Activated T-cell treated with anti-CD3 and anti-CD28 coated beads, Interleukin-2, amount 50 U/mL, for 48 hours (primary cell): ENCODE data around the gene SF3A2.

ENCODE experiments used
- DNase-seq, 2 experiments: peaks; one replicate each; pipeline ENCODE4 v3.0.0-alpha.2; 2020

Gene SF3A2

DNA sequence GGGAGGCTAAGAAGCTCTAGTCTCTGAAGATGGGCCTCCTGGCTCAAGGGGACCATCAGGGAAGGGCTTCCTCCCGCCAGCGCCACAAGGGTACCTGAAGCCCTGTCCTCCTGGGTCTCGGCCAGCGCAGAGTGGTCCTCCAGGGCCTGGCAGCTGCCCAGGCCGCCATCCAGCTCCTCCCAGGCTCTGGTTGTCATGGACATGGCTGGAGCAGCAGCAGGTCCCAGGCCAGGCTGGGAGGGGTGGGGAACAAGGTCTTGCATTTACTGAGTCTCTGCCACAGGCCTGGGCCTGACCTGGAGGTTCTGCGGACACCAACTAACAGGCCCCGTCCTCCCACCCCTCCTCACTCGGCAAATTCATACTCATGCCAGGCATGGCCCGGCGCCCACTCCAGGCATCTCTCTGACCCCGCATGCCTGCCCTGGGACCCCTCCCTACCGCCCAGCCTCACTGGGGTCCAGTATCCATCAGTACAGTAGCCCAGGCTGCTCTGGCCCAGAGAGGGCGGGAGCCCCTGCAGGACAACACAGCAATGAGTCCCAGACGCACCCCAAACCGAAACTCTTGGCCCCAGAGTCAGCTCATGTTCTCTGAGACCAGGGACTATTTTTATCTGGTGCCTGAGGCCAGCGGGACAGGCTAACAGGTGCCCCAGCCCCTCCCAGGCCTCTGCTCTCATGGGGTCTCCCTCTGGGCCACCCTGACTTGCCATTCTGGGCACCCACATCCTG is 18.7 kb downstream of the SF3A2 start:
- no peak for DNase-seq

DNA sequence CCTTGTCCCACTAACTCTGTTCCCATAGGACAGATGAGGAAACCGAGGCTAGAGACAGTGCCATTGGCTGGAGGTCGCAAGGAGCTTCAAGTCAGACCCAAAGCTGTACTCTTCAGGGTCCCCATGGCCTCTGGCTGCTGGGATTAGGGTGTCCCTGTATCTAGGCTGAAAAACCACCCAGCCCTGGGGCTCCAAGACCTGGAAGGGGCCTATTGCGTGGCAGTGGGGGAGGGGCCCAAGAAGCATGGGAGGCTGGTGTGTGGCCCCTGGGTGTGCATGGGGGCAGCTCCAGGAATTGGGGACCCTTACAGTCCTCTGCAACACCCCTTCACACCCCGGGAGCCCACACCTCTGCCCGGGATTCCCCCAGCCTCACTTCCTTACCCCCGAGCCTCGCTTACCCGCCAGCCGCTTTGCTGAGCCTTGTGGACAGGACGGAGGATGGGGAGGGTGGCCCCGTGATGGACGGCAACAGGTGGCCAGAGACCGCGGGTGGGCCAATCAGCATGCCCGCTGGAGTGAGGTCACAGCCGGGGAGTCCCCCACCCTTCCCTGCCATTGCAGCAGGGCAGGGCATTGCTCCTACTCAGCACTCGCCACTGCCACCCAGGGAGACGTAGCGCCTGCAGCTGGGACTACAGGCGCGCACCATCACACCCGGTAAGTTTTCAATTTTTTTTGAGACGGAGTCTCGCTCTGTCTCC is 19.5 kb downstream of the SF3A2 start, which contains the start of gene JSRP1:
Gene JSRP1, minus strand, starts transcription at position 436 of the 704 bp plus-strand sequence. CDS start 1,103 bp downstream, outside the sequence.
- no peak for DNase-seq

DNA sequence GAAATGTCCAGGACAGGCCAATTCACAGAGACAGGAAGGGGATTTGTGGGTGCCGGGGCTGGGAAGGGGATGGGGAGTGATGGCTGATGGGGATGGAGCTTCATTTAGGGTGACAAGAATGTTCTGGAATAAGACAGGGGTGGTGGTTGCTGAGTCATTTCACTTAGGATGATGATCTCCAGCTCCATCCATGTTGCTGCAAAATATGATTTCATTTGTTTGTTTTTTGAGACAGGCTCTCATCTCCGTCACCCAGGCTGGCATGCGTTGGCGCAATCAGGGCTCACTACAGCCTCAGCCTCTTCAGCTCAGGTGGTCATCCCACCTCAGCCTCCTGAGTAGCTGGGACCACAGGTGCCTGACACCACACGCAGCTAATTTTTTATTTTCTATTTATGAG is 22.7 kb downstream of the SF3A2 start:
- DNase-seq, result no peak

DNA sequence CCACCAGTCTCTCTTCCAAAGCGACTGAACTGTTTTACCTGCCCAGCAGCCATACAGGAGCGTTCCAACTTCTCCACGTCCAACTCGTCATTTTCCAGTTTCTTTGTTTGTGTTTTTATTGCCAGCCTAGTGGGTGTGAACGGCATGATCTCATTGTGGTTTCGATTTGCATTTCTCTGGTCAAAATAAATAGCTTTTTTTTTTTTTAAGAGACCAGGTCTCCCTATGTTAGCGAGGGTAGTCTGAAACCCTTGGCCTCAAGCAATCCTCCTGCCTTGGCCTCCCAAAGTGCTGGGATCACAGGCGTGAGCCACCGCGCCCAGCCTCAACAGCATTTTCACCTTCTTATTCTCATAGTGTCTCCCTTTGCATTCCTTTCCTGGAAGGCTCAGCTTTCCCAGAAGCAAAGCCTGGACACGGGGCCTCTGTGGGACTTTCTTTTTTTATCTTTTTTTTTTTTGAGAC is 23.7 kb downstream of the SF3A2 start:
- DNase-seq, result no peak

GRCh38 chr19:2261438-2262172 is 25.0 kb downstream of the SF3A2 start:
- peak; percentile 77 to 79 for DNase-seq

DNA sequence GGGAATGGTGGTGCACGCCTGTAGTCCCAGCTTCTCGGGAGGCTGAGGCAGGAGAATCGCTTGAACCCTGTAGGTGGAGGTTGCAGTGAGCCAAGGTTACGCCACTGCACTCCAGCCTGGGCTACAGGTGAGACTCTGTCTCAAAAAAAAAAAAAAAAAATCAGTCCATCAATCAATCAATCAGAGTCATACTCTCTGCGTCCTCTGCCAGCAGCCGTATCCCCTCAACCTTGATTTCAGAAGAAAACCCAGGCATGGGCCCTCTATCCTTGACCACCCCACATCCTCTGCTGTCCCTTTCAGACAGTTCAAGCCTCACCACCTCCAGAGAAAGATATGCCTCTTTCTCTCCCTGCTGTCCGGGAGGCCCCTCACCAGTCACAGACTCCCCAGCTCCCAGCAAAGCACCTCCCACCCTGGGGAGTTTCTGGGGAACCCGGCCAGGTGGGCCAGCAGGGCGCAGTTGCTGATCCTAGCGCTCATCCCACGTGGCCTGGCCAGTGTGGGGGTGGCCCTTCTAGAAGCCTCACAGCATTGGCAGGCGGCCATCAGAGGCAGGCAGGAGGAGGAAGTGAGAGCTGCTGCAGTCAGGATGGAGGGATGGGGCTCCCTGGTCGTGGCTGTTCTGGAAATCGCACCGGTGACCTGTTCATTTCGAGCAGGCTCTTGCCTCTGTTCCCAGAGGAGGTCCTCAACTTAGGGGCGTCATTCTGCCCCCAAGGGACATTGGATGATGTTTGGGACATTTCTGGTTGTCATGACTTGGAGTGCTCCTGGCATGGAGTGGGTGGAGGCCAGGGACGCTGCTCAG is 29.8 kb downstream of the SF3A2 start:
- DNase-seq, result no peak

GRCh38 chr19:2268480-2268830 is 31.8 kb downstream of the SF3A2 start:
- DNase-seq, result no peak

GRCh38 chr19:2268861-2269243 is 32.2 kb downstream of the SF3A2 start:
- no peak for DNase-seq

GRCh38 chr19:2269244-2270156 is 32.9 kb downstream of the SF3A2 start:
- peak; percentile 99 to 100 for DNase-seq

GRCh38 chr19:2270157-2270422 is 33.5 kb downstream of the SF3A2 start:
- DNase-seq, result peak in 1 of 2 experiments; percentile 45

DNA sequence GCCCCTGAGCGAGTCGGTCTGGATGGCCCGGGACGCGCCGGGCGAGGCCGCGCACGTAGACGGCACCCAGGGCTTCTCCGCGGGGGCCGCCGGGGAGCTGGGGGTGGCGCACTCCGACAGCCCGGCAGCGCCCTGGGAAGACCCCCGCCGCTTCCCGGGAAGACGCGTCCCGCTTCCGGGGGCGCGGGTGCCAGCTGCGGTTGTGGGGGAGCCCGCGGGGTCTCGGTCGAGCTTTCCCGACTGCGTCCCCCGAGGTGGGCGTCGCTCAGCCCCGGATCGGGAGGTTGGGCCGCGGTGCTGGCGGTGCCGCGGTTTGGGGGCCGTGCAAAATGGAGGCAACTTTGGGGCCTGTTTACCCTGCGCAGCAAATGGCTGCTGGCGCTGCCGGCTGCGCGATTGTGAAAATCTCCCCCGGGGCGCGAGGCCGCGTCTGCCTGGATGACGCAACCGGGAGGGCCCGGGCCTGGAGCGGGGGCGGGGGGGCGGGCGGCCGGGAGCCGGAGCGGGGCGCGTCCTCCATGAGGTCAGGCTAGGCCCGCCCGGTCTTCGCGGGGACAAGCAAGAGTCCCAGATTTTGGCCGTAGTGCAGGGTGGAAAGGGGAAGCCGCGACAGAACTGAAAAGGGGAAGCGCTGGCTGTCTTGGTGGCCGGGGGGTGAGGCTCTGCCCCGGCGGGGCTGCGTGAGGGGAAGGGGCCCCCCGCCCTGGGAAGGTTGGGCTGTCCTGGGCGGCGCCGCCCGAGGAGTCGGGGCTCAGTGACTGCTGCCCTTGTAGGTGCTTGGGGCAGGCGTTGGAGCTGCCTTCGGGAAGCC is 34.0 kb downstream of the SF3A2 start:
- peak; percentile 69 to 80 for DNase-seq

DNA sequence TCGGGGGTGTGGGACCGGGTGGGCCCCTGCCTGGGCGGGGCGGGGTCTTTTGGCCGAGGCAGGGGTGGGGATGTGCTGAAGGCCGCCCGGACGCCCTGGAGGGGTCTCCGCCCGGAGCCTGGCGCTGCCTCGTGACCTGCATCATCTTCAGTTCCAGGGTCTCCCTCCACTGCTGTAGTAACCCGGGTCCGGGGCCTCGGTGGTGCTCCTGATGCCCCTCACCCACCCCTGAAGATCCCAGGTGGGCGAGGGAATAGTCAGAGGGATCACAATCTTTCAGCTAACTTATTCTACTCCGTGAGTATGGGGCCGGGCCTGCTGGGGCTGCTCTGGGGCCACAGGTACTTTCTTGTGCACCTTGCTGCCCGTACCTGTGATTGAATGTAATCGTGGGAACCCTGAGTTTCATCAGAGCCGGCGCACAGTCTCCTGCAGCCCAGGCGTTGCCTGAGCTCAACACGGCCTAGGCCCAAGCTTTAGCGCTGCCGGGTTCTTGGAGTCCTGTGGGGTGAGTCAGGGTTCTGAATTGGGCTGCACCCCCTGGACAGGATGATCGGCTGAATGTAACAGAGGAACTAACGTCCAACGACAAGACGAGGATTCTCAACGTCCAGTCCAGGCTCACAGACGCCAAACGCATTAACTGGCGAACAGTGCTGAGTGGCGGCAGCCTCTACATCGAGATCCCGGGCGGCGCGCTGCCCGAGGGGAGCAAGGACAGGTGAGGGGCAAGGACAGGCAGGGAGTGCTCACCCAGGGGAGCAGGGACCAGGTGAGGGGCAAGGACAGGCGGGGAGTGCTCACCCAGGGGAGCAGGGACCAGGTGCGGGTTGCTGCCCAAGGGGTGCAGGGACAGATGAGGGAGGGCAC is 34.8 kb downstream of the SF3A2 start:
- peak; percentile 38 to 48 for DNase-seq

GRCh38 chr19:2273356-2274184 is 36.9 kb downstream of the SF3A2 start:
- peak; percentile 87 to 90 for DNase-seq

GRCh38 chr19:2274185-2274711 is 37.6 kb downstream of the SF3A2 start:
- DNase-seq, result no peak

GRCh38 chr19:2274931-2275535 is 38.4 kb downstream of the SF3A2 start:
- peak; percentile 62 to 66 for DNase-seq

GRCh38 chr19:2275588-2276428 is 39.2 kb downstream of the SF3A2 start:
- DNase-seq, result no peak

- no peak for DNase-seq
Observed at GRCh38 chr19:2276429-2276986, 39.9 kb downstream of the SF3A2 start.
